Activated T-cell treated with anti-CD3 and anti-CD28 coated beads, Interleukin-2, amount 50 U/mL, for 48 hours (primary cell): ENCODE data around the gene RNF223.

ENCODE experiments used
- DNase-seq, 2 experiments: peaks; one replicate each; pipeline ENCODE4 v3.0.0-alpha.2; 2020

RNF223 gene

GRCh38 chr1:1073743-1074587 is at the start of gene RNF223:
TSS of gene RNF223 (minus strand) at chr1:1074306. CDS start at chr1:1072566, 1,740 bp downstream.
- DNase-seq, result no peak

GRCh38 chr1:1122981-1123480 is 48.9 kb upstream of the RNF223 start:
- no peak for DNase-seq

DNA sequence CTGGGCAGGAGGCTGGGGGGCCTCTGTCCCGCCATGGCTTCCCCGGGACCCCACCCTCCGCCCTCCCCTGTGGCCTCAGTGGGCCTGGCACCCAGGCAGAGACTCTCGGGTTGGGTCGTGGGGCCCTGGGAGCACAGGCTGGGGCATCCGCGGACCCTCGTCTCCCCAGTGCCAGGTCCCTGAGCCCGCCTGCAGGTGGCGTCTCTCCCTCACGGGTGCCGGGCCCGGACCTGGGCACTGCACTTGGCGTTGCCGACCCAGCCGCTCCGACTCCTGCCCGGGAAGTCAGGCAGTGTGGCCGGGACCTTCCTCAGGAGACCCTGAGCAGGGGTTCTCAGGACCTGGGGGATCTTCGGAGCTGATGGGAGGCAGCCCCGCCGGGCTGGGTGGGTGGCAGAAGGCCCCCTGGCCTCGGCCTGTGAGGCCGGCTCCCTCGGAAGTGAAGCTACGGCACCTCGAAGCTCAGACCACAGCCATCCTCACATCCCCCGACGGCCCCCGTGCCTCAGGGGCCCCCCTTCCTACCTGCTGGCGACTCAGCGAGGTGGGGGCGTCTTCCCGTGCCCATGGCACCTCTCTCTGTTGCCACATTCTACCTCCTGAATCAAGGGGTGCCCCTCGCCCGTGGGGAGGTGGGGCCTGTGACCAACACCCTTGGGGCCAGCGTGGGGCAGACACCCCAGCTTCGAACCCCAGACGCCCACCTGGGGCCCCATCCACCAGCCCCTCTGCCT is 48.1 kb upstream of the RNF223 start:
- DNase-seq, result peak; percentile 90 to 92

- no peak for DNase-seq
Measured at GRCh38 chr1:1121611-1122077, 47.5 kb upstream of the RNF223 start.

GRCh38 chr1:1120866-1121591 is 46.9 kb upstream of the RNF223 start:
- no peak for DNase-seq

DNA sequence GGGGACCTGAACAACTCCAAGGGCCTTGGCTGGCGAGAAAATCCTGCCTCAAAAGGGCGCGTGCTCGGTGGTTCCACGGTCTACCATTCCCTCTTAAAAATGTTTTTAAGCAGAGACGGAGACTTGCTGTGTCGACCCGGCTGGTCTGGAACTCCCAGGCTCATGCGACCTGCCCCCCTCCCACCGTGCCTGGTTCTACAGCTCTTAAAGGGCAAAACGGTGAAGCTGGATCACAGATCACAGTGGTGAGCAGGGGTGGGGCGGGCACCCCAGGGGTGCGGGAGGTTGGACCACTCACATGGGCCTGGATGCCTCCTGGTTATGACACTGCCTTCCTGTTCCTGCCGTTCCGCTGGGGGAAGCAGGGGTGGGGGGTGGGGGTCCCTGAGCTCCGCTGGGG is 46.0 kb upstream of the RNF223 start:
- DNase-seq, result no peak

DNA sequence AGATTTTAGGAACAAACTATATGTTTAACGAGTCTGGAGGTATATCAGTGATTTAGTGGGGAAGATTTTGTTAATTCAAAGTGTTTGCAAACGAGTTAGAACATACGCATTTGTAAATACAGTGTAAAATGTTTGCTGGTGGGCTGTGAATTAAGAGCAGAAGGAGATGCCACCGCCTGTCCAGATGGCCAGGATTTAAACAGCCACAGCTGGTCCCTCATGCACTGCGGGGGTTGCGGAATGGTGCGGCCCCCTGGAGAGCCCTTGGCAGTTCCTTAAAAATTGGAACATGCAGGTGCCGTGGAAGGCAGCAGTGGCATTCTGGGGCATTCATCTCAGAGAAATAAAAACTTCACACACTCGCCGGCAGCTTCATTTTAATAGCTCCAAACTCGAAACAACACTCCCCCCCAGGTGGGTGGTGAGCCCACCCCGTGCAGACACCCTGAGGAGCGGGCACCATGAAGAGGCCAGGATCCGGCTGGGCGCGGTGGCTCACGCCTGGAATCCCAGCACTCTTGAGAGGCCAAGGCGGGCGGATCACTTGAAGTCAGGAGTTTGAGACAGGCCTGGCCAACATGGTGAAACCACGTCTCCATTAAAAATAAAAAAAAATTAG is 45.3 kb upstream of the RNF223 start:
- no peak for DNase-seq

DNA sequence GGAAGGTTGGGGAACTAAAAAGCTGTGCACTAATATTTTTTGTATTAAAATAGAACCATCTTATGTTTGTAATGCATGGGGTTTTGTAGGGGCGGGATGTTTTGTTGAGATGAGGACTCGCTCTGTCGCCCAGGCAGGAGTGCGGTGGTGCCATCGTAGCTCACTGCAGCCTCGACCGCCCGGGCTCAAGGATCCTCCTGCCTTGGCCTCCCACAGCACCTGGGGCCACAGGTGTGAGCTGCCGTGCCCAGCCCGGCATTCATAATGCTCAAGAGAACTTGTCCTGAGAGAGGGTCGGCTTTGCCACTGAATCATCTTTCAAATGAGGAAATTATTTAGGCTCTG is 44.7 kb upstream of the RNF223 start:
- DNase-seq, result no peak

GRCh38 chr1:1118011-1118875 is 44.1 kb upstream of the RNF223 start:
- DNase-seq, result no peak

- DNase-seq, result no peak
Measured at GRCh38 chr1:1117469-1117831, 43.3 kb upstream of the RNF223 start.

- peak; percentile 60 to 63 for DNase-seq
Measured at GRCh38 chr1:1116701-1117468, 42.8 kb upstream of the RNF223 start.

DNA sequence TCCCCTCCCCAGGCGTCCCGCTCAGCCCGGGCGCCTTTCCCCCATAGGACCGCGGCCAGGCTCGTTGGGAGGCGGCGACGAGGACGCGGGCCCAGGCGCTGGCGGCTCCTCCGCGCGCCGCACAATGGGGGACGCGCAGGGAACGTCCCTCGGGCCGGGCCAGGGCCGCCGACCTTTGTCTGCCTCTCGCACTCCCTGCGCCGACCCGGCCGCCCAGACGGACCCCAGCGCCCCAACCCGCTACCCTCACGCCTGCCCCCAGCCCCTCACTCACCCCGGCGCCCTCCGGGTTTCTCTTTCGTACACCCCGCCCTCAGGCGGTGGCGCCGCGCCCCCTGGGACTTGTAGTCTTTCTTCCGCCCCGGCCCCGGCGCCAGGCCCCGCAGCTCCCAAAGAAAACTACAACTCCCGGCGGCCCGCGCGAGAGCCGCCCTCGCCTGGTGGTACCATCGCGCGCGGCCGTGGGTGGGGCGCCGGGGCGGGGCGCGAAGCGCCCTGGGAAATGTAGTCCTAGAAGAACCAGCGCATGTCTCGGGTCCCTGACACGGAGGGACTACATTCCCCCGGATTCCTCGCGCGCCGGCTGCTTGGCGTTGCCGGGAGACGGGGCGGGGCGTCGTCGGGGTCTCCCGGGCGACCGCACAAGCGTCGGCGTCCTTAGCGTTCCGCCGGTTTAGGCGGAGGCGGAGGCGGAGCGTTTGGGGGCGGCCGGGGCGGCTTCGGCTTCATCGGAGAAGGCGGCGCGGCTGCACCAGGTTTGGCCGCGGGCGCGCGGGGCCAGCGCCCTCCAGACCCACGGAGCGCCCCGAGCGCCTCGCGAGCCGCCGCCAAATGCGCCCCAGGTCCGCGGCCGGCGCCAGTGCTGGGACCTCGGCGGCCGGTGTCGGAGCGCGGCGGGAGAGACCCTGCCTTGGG is 41.9 kb upstream of the RNF223 start, which contains the start of gene C1orf159:
Gene C1orf159, minus strand, starts transcription at position 304 of the 915 bp plus-strand sequence. CDS start 24,546 bp downstream, outside the sequence.
- peak; percentile 99 for DNase-seq

- DNase-seq, result no peak
Measured at GRCh38 chr1:1115136-1115785, 41.2 kb upstream of the RNF223 start.

DNA sequence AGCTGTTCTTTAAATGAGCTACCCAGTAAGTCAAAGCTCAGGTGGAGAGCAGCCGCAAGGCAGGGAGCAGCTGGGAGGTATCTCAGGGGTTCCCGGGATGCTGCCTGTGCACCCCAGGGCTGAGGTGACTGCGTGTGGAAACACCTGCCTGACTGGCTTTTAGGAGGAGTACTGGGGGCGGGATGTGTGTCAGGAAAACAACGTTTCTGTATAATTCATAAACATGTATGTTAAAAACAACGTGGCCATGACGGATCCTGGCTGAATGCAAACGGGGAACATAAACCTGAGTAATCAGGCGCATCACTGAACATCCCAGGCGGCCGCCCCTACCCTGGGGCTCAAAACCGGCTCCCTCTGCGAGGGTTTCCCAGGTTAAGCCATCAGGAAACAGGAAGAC is 40.3 kb upstream of the RNF223 start:
- no peak for DNase-seq

DNA sequence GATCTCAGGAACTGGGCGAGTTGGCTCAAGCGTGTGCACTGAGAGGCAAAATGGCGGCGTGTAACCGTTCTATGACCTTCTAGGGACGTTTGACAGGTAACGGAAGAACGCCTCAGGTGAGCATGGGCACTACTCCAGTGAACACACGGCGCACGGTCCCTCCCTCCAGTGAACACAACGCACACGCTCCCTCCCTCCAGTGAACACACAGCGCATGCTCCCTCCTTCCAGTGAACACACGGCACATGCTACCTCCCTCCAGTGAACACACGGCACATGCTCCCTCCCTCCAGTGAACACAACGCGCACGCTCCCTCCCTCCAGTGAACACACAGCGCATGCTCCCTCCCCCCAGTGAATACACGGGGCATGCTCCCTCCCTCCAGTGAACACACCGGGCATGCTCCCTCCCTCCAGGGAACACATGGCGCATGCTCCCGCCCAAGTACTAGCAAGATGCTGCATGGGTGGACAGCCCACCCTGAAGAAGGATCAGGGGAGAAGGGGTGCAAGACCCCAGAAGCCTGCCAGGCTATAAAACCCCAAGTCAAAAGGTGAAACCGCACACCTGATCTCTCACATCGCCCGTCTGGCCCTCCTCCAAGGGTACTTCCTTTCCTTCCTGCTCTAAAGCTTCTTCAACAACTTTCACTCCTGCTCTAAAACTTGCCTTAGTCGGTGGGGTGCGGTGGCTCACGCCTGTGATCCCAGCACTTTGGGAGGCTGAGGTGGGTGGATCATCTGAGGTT is 38.3 kb upstream of the RNF223 start:
- no peak for DNase-seq

DNA sequence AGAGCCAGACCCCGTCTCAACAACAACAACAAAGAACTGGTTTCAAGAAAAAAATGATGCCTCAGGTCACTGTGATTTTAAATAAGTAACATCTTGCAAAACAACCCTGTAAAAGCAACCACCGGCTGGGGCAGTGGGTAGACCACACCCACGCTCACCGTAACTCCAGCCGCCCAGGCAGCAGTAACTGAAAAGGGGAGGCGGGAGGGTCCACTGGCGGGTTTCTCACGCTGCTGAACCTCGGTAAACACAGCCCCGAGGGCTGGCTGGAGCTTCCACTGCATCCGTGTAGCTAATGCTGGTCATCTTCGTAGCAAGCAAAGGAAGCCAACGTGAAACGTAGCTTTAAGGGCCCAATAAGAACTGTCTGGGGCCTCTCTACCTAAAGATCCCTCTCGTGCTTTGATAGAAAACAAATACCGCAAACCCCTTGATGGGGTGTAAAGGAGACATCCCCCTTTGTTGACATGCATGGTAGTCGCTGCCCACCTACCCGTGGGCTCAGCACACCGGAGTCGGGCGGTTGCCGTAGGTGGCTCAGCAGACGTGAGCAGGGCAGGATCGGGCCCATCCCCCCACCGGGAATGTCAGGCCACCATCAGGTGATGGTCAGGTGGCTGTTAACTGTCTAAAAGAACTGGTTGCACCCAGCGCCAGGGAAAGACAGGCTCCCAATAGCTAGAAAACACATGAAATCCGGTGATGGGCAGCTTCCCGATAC is 37.6 kb upstream of the RNF223 start:
- DNase-seq, result no peak

DNA sequence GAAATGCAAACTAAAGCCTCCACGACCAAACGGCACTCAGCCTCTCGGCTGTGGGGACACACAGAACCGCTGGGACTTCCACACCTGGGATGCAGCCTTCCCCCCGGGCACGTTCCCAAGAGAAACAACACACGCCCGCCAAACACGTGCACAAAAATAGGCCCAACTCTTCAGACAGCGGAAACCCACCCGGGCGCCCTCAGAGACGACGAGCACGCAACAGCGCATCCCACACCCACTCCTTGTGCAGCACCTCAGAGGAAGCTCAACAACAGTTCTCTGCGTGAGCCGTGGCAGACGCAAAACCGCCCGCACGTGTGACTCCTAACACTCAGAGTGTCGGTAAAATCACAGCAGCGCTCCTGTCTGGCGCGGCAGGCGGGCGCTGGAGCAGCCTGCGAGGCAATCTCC is 36.5 kb upstream of the RNF223 start:
- DNase-seq, result no peak

- DNase-seq, result no peak
Measured at GRCh38 chr1:1109743-1110142, 35.6 kb upstream of the RNF223 start.
